Peyer's patch (tissue), 4 donors: ENCODE measurements around the gene EPS8L1.
"Not testable (repeated sequence)": the region's sequence is repeated elsewhere in the genome, so short reads cannot be mapped to it uniquely, and the experiment has no call there.

ENCODE experiments used
- CTCF ChIP-seq, 6 experiments: fragments of 450-650 bp in 4 of 6; fragments of 200-600 bp in 2 of 6; sonication (generic) in 1 of 6; IDR thresholded peaks; one replicate each; pipeline ENCODE4 v1.5.1; 2017 to 2019; ENCODE audit warnings: antibody characterized with exemption in 6 of 6, mild to moderate bottlenecking in 3 of 6, moderate library complexity in 1 of 6
- POLR2A ChIP-seq, 2 donors: fragments of 450-650 bp; IDR thresholded peaks; one replicate each; pipeline ENCODE4 v1.5.1; 2017; ENCODE audit warnings: antibody characterized with exemption in 2 of 2, mild to moderate bottlenecking in 2 of 2, moderate library complexity in 2 of 2

- not testable (repeated sequence) for TF ChIP-seq CTCF, POLR2A (IDR thresholded peaks at IDR 0.05)
These were observed 35.0 kb upstream of the EPS8L1 start for GRCh38 chr19:55040654-55041053.
